MM.1S (cell line): ENCODE measurements around the gene MVD.

Source experiments
- EZH2 ChIP-seq: fragments of 300-600 bp; sonication (generic); optimal IDR thresholded peaks from 2 replicates; pipeline ENCODE3; 2017; ENCODE audit warnings: low read depth, mild to moderate bottlenecking, antibody characterized with exemption, low read length, mixed read lengths
- EZH2phosphoT487 ChIP-seq: fragments of 300-600 bp; sonication (generic); IDR thresholded peaks from 2 replicates; pipeline ENCODE4 v1.6.1; 2018; ENCODE audit warnings: antibody characterized with exemption, low read length
- TF ChIP-seq, protein P1 (sequence below): fragments of 300-600 bp; sonication (generic); IDR thresholded peaks from 2 replicates; pipeline ENCODE4 v1.5.1; 2016; ENCODE audit warnings: antibody characterized with exemption, low read length, mixed read lengths

DNA sequence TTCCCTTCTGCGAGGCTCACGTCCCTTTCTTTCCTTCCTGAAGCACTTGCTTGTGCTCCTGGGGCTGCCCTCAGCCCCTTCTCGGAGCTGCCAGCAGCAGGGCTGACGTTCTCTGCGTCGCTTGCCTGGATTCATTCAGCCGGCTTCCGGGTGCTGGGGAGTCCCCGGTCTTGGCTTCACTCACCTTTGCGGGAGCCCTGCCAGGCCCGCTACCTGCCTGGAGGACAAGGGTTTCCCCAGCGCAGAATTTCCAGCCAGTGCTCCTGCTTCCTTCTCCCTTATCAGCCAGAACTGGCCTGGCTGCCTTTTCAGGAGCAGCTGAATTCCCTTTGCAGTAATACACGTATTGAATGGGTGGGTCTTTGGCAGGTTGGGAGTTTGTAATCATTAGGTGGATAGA, 46.6 kb downstream of the MVD start:
- TF ChIP-seq, protein P1, sequence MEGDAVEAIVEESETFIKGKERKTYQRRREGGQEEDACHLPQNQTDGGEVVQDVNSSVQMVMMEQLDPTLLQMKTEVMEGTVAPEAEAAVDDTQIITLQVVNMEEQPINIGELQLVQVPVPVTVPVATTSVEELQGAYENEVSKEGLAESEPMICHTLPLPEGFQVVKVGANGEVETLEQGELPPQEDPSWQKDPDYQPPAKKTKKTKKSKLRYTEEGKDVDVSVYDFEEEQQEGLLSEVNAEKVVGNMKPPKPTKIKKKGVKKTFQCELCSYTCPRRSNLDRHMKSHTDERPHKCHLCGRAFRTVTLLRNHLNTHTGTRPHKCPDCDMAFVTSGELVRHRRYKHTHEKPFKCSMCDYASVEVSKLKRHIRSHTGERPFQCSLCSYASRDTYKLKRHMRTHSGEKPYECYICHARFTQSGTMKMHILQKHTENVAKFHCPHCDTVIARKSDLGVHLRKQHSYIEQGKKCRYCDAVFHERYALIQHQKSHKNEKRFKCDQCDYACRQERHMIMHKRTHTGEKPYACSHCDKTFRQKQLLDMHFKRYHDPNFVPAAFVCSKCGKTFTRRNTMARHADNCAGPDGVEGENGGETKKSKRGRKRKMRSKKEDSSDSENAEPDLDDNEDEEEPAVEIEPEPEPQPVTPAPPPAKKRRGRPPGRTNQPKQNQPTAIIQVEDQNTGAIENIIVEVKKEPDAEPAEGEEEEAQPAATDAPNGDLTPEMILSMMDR, result no peak
- TF ChIP-seq EZH2 (no peak), EZH2phosphoT487 (no peak)
